Lung (tissue), 12 donors: ENCODE data around the gene LRP1B. TPM values are rescaled to one million over a fixed set of nuclear protein-coding genes. Genes with fewer than 3 reads are reported as not detected.
A peak's percentile ranks its signal among the peaks of the same experiment; 100 is the strongest.

ENCODE experiments used
- ATAC-seq: fragments of 200-7000 bp; cut with Tn5 transposase; one replicate; pipeline ENCODE4 v1.9.1; 2020; ENCODE audit warnings: moderate number of reproducible peaks; ENCODE audit not compliant: insufficient read depth, low FRiP score
- DNase-seq, 3 donors: peaks; one replicate each; pipeline ENCODE4 v3.0.0-alpha.2; 2013 to 2017
- H3K27ac ChIP-seq, 2 donors: one replicate each; pipeline ENCODE4 v1.5.1; 2013; ENCODE audit warnings: mild to moderate bottlenecking in 2 of 2, moderate library complexity in 2 of 2, control low read depth in 1 of 2, inconsistent platforms in 1 of 2, low read depth in 1 of 2, low read length in 1 of 2
- H3K27me3 ChIP-seq, 3 donors: one replicate each; pipeline ENCODE4 v1.5.1; 2013; ENCODE audit warnings: low read length in 2 of 3; ENCODE audit not compliant: control insufficient read depth in 3 of 3, insufficient read depth in 3 of 3
- H3K36me3 ChIP-seq, 4 donors: one replicate each; pipeline ENCODE4 v1.5.1; 2013; ENCODE audit warnings: low read length in 4 of 4, mild to moderate bottlenecking in 1 of 4, moderate library complexity in 1 of 4; ENCODE audit not compliant: control insufficient read depth in 4 of 4, insufficient read depth in 4 of 4
- H3K4me1 ChIP-seq, 5 donors: one replicate each; pipeline ENCODE4 v1.5.1; 2013; ENCODE audit warnings: low read length in 5 of 5, mild to moderate bottlenecking in 2 of 5, moderate library complexity in 1 of 5; ENCODE audit not compliant: control insufficient read depth in 5 of 5, insufficient read depth in 5 of 5
- H3K4me3 ChIP-seq: one replicate; pipeline ENCODE4 v1.5.1; 2013; ENCODE audit warnings: mild to moderate bottlenecking, control low read depth, moderate library complexity
- H3K9ac ChIP-seq, 2 donors: one replicate each; pipeline ENCODE4 v1.5.1; 2013; ENCODE audit warnings: low read length in 2 of 2, control low read depth in 1 of 2; ENCODE audit not compliant: insufficient read depth in 1 of 2
- H3K9me3 ChIP-seq, 4 donors: one replicate each; pipeline ENCODE4 v1.5.1; 2013; ENCODE audit warnings: low read length in 3 of 4, mild to moderate bottlenecking in 1 of 4, moderate library complexity in 1 of 4; ENCODE audit not compliant: control insufficient read depth in 4 of 4, insufficient read depth in 3 of 4
- WGBS, 2 donors: extraction: QIAGEN DNeasy Blood & Tissue Kit; methylation state at CpG; one replicate each; pipeline ENCODE4 v1.1.7; 2013; 5-methylcytosine and 5-hydroxymethylcytosine counted together
- polyA plus RNA-seq, 2 donors: library from polyadenylated mRNA; stranded (reverse); fragments of 200-250 nt; gene quantifications; one replicate each; pipeline ENCODE4 v1.2.1, GENCODE V29; 2013
- total RNA-seq, 2 donors: library from RNA; depleted of rRNA in 1 of 2; stranded (reverse); fragments of >200 nt in 1 of 2; gene quantifications; one replicate each; pipeline ENCODE4 v1.2.1, GENCODE V29; 2014 to 2021
- TF ChIP-seq, protein P1 (sequence below): IDR thresholded peaks from 2 replicates; pipeline ENCODE4 v1.5.1; 2012; ENCODE audit warnings: mild to moderate bottlenecking; ENCODE audit errors: control extremely low read depth, extremely low read depth
- donor health status: control.
- donor health status: control.
- donor health status: Bipolar disorder and iron deficiency.
- donor health status: healthy.
- donor health status: DM: yes; HTN: yes; CAD: no.

The LRP1B gene
- total and polyA plus RNA-seq, 4 donors, result 0.01 to 6.5 (median 0.16) TPM

DNA sequence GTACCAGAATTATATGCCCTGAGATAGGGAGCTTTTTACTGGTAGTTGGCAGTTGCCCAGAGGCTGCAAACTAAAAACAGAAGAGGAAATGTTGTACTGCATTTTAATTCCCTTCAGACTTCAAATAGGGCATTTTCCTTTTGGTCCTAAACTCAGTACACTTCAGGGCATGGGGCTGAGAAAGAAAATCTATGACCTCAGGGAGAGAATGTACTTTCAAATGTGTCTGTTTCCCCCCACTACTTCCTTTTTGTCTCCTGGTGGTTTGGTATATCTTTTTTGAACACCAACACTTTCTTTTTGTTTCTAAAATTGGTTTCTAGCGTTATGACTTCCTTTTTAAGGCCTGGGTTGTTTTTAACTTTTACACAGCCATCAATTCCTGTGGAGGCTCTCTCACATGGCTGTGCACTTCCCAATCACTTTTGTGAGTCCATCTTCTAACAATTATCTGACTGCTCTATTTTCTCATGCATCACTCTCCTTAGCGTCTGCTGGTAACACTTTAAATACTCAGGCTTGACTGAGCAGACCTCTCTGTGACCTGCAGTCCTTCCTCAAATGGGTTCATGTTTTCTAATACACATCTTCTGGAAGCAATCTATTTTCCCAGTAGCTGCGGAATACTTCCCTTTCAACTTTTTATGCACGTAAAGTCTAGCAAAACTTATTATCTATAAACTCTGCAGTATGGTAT lies 596.0 kb downstream of the LRP1B start:
- Histone ChIP-seq H3K4me1 (no peaks in the 10 kb centered on the region), H3K4me3 (no peak overlapping the region), H3K27ac (no peak overlapping the region), H3K27me3 (no peaks in the 10 kb centered on the region), H3K9me3 (no peaks in the 10 kb centered on the region), H3K36me3 (no peaks in the 10 kb centered on the region), H3K9ac (no peak overlapping the region)
- TF ChIP-seq, protein P1, sequence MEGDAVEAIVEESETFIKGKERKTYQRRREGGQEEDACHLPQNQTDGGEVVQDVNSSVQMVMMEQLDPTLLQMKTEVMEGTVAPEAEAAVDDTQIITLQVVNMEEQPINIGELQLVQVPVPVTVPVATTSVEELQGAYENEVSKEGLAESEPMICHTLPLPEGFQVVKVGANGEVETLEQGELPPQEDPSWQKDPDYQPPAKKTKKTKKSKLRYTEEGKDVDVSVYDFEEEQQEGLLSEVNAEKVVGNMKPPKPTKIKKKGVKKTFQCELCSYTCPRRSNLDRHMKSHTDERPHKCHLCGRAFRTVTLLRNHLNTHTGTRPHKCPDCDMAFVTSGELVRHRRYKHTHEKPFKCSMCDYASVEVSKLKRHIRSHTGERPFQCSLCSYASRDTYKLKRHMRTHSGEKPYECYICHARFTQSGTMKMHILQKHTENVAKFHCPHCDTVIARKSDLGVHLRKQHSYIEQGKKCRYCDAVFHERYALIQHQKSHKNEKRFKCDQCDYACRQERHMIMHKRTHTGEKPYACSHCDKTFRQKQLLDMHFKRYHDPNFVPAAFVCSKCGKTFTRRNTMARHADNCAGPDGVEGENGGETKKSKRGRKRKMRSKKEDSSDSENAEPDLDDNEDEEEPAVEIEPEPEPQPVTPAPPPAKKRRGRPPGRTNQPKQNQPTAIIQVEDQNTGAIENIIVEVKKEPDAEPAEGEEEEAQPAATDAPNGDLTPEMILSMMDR, result no peak
- 43 to 45% methylated on average over 4 of the region's 4 CpGs for WGBS, 2 donors
- DNase-seq, result peak in 2 of 3 donors; percentile 14 to 15
- ATAC-seq, result no peak

GRCh38 chr2:141529659-141530058 lies 601.2 kb downstream of the LRP1B start:
- H3K9me3 ChIP-seq, result no peaks in the 10 kb centered on the region
- ATAC-seq (no peak), DNase-seq (peak in 2 of 3 donors; percentile 7 to 32)
- H3K9ac ChIP-seq, result no peak overlapping the region
- no peaks in the 10 kb centered on the region for H3K4me1 ChIP-seq
- H3K27me3 ChIP-seq, result no peaks in the 10 kb centered on the region
- no peaks in the 10 kb centered on the region for H3K36me3 ChIP-seq
- H3K27ac ChIP-seq, result no peak overlapping the region
- no peak overlapping the region for H3K4me3 ChIP-seq
- WGBS, 2 donors, result 75 to 85% methylated on average over 1 of the region's 1 CpG
- TF ChIP-seq, protein P1, result no peak

DNA sequence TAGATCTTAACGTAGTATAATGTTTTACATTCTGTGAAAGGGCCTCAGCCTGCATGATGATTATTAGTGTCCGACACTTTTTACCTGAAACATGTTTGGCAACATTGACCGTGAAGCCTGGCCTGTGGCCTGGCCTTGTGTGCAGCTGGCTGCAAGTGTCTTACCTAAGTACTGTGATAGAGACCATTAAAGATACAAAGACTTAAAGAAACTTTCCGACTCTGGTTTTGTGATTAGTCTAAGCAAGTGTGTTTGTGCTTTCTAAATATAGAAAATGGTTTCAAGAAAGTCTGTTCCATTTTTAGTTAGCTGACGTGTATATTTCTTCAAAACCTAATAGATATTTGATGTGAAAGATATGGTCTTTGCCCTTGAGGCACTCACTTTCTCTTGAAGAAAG lies 601.8 kb downstream of the LRP1B start:
- Histone ChIP-seq H3K27me3 (no peaks in the 10 kb centered on the region), H3K9ac (no peak overlapping the region), H3K4me3 (no peak overlapping the region), H3K9me3 (no peaks in the 10 kb centered on the region), H3K4me1 (no peaks in the 10 kb centered on the region), H3K36me3 (no peaks in the 10 kb centered on the region), H3K27ac (no peak overlapping the region)
- TF ChIP-seq, protein P1, result no peak
- 56 to 70% methylated on average over 5 of the region's 5 CpGs for WGBS, 2 donors
- DNase-seq, result no peak
- no peak for ATAC-seq

- no peak for ATAC-seq
- WGBS, 2 donors, result 80 to 90% methylated on average over 2 of the region's 2 CpGs
- Histone ChIP-seq H3K9me3 (no peaks in the 10 kb centered on the region), H3K36me3 (no peaks in the 10 kb centered on the region), H3K27ac (no peak overlapping the region), H3K27me3 (no peaks in the 10 kb centered on the region), H3K4me3 (no peak overlapping the region), H3K9ac (no peak overlapping the region), H3K4me1 (peaks cover 0 to 4% (median 0%) of the 10 kb centered on the region in 5 donors)
- TF ChIP-seq, protein P1, result no peak
- no peak for DNase-seq
Measured at GRCh38 chr2:141526760-141527159, 604.1 kb downstream of the LRP1B start.
